Endothelial cell of umbilical vein (primary cell): ENCODE data around the gene IGFBP7.

Experiments
- EZH2 ChIP-seq: IDR thresholded peaks from 2 replicates; pipeline ENCODE4 v1.6.1; 2012; ENCODE audit warnings: borderline replicate concordance, low read depth, mild to moderate bottlenecking, moderate library complexity, low read length, inconsistent platforms; ENCODE audit not compliant: severe bottlenecking
- MYC ChIP-seq: IDR thresholded peaks from one replicate; pipeline ENCODE4 v1.6.1; 2011; ENCODE audit warnings: mild to moderate bottlenecking, low read depth, low read length
- POLR2A ChIP-seq: IDR thresholded peaks from 2 replicates; pipeline ENCODE4 v1.6.1; 2012; ENCODE audit warnings: low read depth, mild to moderate bottlenecking, control low read depth, low read length
- TF ChIP-seq, protein P1 (sequence below), 2 donors: IDR thresholded peaks; 1 replicate in 1 of 2; 2 replicates in 1 of 2; pipeline ENCODE4 v1.5.1; 2011; ENCODE audit warnings: low read length in 2 of 2, mild to moderate bottlenecking in 2 of 2, moderate library complexity in 2 of 2, control low read depth in 1 of 2, inconsistent platforms in 1 of 2, low read depth in 1 of 2; ENCODE audit not compliant: insufficient read depth in 1 of 2; ENCODE audit errors: extremely low read depth in 1 of 2

DNA sequence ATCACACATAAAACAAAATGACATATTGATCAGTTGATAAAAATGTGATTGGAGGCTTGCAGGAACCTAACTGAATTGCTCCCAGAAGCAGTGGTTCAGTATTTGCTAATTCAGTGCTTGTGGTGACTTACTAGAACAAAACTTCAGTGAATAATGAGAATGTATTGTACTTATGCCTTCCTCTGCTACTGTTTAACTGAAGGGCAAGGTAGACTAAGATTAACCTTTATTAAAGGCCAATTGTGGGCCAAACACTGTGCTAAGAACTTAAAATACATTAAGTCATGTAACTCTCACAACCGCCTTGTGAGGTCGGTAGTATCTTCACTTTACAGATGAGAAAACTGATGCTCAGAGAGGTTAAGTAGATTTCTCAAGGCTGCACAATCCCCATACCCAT is 14.9 kb downstream of the IGFBP7 start:
- TF ChIP-seq, protein P1, sequence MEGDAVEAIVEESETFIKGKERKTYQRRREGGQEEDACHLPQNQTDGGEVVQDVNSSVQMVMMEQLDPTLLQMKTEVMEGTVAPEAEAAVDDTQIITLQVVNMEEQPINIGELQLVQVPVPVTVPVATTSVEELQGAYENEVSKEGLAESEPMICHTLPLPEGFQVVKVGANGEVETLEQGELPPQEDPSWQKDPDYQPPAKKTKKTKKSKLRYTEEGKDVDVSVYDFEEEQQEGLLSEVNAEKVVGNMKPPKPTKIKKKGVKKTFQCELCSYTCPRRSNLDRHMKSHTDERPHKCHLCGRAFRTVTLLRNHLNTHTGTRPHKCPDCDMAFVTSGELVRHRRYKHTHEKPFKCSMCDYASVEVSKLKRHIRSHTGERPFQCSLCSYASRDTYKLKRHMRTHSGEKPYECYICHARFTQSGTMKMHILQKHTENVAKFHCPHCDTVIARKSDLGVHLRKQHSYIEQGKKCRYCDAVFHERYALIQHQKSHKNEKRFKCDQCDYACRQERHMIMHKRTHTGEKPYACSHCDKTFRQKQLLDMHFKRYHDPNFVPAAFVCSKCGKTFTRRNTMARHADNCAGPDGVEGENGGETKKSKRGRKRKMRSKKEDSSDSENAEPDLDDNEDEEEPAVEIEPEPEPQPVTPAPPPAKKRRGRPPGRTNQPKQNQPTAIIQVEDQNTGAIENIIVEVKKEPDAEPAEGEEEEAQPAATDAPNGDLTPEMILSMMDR (IDR thresholded peaks at IDR 0.05; ENCODE audit: extremely low read depth in 1 of 2, insufficient read depth in 1 of 2, low read depth in 1 of 2, low read length in 2 of 2) = no peak
- TF ChIP-seq POLR2A = no peak
- TF ChIP-seq EZH2 = no peak
- TF ChIP-seq MYC = no peak
